ENCODE measurements around the gene PIGR.

- TF ChIP-seq POLR2AphosphoS5 (IDR thresholded peaks at IDR 0.05; ENCODE audit: low read depth, low read length) (no peak), POLR2A (IDR thresholded peaks at IDR 0.05; ENCODE audit: low read depth, low read length) (no peak)
Observed at GRCh38 chr1:206949208-206949607, 2.9 kb upstream of the PIGR start.
